OCI-LY3 (cell line): ENCODE results near the gene ITFG1.

ENCODE experiments used
- EZH2phosphoT487 ChIP-seq: fragments of 200-600 bp; shearing (Covaris generic); IDR thresholded peaks from 2 replicates; pipeline ENCODE4 v1.6.1; 2018; ENCODE audit warnings: antibody characterized with exemption, mixed run types, low read depth
- TF ChIP-seq, protein P1 (sequence below): fragments of 200-600, 300-600 bp; sonication (generic); IDR thresholded peaks from 2 replicates; pipeline ENCODE4 v1.5.1; 2014; ENCODE audit warnings: antibody characterized with exemption, low read length, low read depth

DNA sequence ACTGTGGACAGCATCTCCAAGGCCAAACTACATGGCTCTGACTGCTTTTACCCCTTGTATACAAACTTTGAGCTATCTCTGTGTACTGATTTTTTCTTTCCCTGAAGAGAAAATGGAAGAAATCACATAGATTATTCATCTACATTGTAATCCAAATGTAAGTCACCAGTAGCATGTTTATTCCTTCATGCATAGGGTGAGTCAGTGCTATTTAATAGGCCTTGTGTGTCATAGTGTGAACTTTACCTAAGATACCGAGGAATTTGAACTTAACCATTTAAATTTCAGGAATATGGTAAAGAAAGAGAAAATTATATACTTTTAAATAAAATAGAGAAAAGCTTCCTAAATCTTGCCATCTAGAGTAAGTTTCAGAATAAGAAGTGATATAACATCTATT lies 16.8 kb upstream of the ITFG1 start:
- TF ChIP-seq, protein P1, sequence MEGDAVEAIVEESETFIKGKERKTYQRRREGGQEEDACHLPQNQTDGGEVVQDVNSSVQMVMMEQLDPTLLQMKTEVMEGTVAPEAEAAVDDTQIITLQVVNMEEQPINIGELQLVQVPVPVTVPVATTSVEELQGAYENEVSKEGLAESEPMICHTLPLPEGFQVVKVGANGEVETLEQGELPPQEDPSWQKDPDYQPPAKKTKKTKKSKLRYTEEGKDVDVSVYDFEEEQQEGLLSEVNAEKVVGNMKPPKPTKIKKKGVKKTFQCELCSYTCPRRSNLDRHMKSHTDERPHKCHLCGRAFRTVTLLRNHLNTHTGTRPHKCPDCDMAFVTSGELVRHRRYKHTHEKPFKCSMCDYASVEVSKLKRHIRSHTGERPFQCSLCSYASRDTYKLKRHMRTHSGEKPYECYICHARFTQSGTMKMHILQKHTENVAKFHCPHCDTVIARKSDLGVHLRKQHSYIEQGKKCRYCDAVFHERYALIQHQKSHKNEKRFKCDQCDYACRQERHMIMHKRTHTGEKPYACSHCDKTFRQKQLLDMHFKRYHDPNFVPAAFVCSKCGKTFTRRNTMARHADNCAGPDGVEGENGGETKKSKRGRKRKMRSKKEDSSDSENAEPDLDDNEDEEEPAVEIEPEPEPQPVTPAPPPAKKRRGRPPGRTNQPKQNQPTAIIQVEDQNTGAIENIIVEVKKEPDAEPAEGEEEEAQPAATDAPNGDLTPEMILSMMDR, result no peak
- TF ChIP-seq EZH2phosphoT487, result no peak
